ENCODE data around the gene ZSCAN23. TPM values are rescaled to one million over a fixed set of nuclear protein-coding genes. Genes with fewer than 3 reads are reported as not detected.
"Not testable (repeated sequence)": the region's sequence is repeated elsewhere in the genome, so short reads cannot be mapped to it uniquely, and the experiment has no call there.

The ZSCAN23 gene
- total RNA-seq, 2 donors from 2014 or later: 0.59 to 0.79 TPM

GRCh38 chr6:28408076-28408802 is 35.1 kb downstream of the ZSCAN23 start:
- DNase-seq (ENCODE audit: low spot score): no peak
- no peak for TF ChIP-seq CTCF (IDR thresholded peaks at IDR 0.05)
- Histone ChIP-seq H3K9me3 (no peaks in the 10 kb centered on the region), H3K27ac (no peak overlapping the region), H3K4me3 (no peak overlapping the region), H3K36me3 (no peaks in the 10 kb centered on the region), H3K4me1 (no peaks in the 10 kb centered on the region), H3K27me3 (no peaks in the 10 kb centered on the region)

- no peak for DNase-seq (ENCODE audit: low spot score)
- H3K27me3 ChIP-seq: no peaks in the 10 kb centered on the region
- H3K9me3 ChIP-seq: no peaks in the 10 kb centered on the region
- H3K36me3 ChIP-seq: no peaks in the 10 kb centered on the region
- H3K4me3 ChIP-seq: no peak overlapping the region
- no peak for TF ChIP-seq CTCF (IDR thresholded peaks at IDR 0.05)
- H3K4me1 ChIP-seq: no peaks in the 10 kb centered on the region
- no peak overlapping the region for H3K27ac ChIP-seq
Observed at GRCh38 chr6:28407401-28407800, 35.9 kb downstream of the ZSCAN23 start.

GRCh38 chr6:28403923-28404322 is 39.4 kb downstream of the ZSCAN23 start:
- H3K9me3 ChIP-seq, H3K36me3 ChIP-seq: not testable (repeated sequence)

GRCh38 chr6:28402197-28402596 is 41.1 kb downstream of the ZSCAN23 start:
- H3K4me1 ChIP-seq: peaks cover 0 to 11% of the 10 kb centered on the region in 2 donors
- no peak for TF ChIP-seq CTCF (IDR thresholded peaks at IDR 0.05)
- H3K27ac ChIP-seq: no peak overlapping the region
- no peak for DNase-seq (ENCODE audit: low spot score)
- H3K4me3 ChIP-seq: no peak overlapping the region
- no peaks in the 10 kb centered on the region for H3K9me3 ChIP-seq
- H3K27me3 ChIP-seq: no peaks in the 10 kb centered on the region
- no peaks in the 10 kb centered on the region for H3K36me3 ChIP-seq

More at GRCh38 chr6:28403923-28404322, 39.4 kb downstream of the ZSCAN23 start:
- not testable (repeated sequence) for DNase-seq (ENCODE audit: low spot score); H3K27ac ChIP-seq; H3K4me3 ChIP-seq; H3K4me1 ChIP-seq; H3K27me3 ChIP-seq

- no peak for TF ChIP-seq CTCF (IDR thresholded peaks at IDR 0.05)
- Histone ChIP-seq H3K4me3 (no peak overlapping the region), H3K36me3 (no peaks in the 10 kb centered on the region), H3K27me3 (no peaks in the 10 kb centered on the region), H3K27ac (no peak overlapping the region), H3K4me1 (peaks cover 0 to 13% of the 10 kb centered on the region in 2 donors), H3K9me3 (no peaks in the 10 kb centered on the region)
- DNase-seq (ENCODE audit: low spot score): no peak
Observed at GRCh38 chr6:28401172-28401571, 42.1 kb downstream of the ZSCAN23 start.

- no peak for TF ChIP-seq CTCF (IDR thresholded peaks at IDR 0.05)
- no peaks in the 10 kb centered on the region for H3K27me3 ChIP-seq
- no peaks in the 10 kb centered on the region for H3K36me3 ChIP-seq
- peak overlapping the region; percentile 72 to 76 for H3K4me3 ChIP-seq
- no peaks in the 10 kb centered on the region for H3K9me3 ChIP-seq
- H3K4me1 ChIP-seq: peaks cover 0 to 13% of the 10 kb centered on the region in 2 donors
- peak overlapping the region in 1 of 2 donors; percentile 23 for H3K27ac ChIP-seq
- no peak for DNase-seq (ENCODE audit: low spot score)
Observed at GRCh38 chr6:28400122-28400451, 43.2 kb downstream of the ZSCAN23 start.

Measured in right atrium auricular region (tissue), 2 donors.